Activated T-cell treated with anti-CD3 and anti-CD28 coated beads for 1 hour (primary cell): ENCODE data around the gene CEP85L.

Experiments
- DNase-seq: peaks from one replicate; pipeline ENCODE4 v3.0.0-alpha.2; 2020; ENCODE audit warnings: low read depth

The CEP85L gene

GRCh38 chr6:118577972-118578371 lies 73.4 kb downstream of the CEP85L start:
- DNase-seq, result no peak

- DNase-seq, result no peak
Observed at GRCh38 chr6:118574051-118574865, 77.1 kb downstream of the CEP85L start.

DNA sequence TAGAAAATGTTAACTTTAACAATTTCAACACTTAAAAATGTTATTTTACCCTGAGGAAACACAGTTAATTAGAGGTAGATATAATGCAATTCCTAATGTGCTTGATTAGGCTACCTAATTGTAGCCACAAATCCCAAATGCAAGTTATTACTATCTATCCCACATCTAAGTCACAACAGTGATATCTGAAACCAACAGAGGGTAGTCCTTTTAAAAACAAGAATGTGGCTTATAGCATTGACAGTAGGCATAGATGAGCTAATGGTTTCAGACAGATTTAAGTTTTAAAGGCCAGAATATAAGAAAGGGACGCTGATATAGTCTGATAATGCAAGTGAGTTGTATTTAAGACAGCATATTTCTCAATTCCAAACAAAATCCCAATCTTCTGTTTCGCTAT lies 80.3 kb downstream of the CEP85L start:
- DNase-seq, result no peak

DNA sequence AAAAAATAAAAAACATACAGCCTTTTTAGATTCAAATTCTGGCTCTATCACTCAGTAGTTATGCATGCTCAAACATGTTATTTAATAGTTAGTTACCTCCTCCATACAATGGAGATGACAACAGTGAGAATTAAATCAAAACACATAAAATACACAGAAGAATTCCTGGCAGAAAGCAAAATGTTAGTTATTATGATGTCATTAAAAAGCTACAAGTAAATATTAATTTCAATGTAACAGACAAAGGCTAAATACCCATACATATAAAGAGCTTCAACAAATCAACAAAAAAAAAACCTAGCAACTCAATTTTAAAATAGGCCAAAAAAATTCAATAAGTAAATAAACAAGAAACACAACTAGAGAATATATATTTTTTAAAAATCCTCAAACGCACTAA lies 81.9 kb downstream of the CEP85L start:
- DNase-seq, result no peak

DNA sequence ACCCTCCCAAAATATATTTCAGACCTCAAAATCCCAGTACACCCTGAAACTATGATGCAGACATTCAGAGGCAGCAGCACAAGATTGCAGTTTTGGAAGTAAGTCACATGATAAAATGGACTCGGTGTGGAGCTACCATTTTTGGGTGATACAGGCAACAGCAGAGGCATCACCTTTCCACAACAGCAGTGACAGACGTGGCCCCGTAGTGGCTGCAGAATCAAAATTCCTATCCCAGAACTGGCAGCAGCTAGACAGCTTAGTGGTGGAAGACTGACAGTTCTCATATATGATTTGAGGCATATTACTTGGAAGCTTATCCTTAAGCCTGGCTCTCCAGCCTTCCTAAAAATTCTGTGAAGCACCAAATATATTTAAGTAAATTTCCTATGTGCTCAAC lies 83.4 kb downstream of the CEP85L start:
- no peak for DNase-seq

GRCh38 chr6:118565311-118565960 lies 86.0 kb downstream of the CEP85L start:
- DNase-seq, result no peak

GRCh38 chr6:118562959-118563358 lies 88.4 kb downstream of the CEP85L start:
- no peak for DNase-seq

DNA sequence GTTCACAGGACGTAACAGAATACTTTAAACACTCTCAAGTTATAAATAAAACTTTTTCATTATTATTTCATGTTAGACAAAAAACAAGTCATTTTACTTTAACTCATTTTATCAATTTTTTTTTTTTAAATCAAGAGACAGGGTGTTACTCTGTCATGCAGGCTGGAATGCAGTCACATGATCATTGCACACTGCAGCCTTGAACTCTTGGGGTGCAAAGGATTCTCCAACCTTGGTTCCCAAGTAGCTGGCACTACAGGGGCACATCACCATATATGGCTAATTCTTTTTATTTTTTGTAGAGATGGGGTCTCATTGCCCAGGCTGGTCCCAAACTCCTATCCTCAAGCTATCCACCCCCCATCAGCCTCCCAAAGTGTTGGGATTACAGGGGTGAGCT lies 89.1 kb downstream of the CEP85L start:
- no peak for DNase-seq

DNA sequence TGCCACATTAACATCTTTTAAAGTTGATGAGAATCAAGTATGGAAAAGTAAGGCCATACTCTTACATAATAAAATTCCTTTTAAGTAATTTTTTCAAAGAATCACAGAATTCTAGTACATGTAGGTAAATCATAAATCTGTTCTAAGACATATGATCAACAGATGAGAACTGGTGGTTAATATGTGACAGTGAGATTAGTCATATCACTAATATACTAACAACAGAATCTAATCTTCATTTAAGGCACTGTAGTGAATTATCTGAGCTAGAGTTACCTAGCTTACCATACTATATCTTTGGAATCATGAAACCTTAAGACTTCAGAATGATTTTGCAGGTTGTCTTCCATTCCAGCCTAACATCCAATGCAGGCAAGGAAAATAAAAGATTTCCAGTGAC lies 91.7 kb downstream of the CEP85L start:
- DNase-seq, result no peak

DNA sequence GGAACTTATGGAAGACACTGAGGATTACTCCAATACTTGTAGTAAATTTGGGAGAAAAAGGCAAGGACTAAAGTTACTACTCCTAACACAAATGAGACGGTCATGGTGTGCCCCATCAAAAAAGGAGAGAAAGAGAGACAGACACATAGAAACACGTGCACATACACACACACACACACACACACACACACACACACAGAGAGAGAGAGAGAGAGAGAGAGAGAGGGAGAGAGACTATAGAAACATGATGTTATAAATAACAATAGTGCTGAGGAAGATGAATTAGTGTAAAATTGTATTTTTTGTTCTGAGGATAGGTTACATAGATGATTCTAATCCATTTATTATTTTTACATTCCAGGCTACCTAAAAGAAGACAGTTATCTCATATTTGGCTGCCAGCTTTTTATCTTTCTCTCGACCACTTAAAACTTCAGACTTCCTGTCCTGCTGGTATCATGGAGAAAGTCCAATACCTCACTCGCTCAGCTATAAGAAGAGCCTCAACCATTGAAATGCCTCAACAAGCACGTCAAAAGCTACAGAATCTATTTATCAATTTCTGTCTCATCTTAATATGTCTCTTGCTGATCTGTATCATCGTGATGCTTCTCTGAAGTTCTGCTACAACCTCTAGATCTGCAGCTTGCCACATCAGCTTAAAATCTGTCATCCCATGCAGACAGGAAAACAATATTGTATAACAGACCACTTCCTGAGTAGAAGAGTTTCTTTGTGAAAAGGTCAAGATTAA lies 92.8 kb downstream of the CEP85L start:
- no peak for DNase-seq

GRCh38 chr6:118554698-118555097 lies 96.7 kb downstream of the CEP85L start:
- no peak for DNase-seq

DNA sequence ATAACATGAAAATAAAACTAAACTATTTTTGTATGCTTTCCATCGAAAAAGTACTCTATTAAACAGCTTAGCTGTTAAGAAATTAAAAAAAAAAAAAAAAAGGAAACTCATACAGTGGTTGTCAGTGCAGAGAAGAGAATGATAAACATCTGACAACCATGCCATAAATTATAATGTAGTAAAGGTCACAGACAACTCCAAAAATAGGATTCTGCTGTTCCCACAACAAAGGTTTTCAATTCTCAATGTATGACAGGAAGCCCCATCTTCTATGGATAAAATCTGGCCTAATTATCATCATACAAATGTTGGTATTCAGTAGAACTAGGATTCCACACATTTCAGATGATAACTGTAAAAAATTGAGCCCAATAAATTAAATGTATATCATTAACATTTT lies 98.3 kb downstream of the CEP85L start:
- DNase-seq, result no peak

DNA sequence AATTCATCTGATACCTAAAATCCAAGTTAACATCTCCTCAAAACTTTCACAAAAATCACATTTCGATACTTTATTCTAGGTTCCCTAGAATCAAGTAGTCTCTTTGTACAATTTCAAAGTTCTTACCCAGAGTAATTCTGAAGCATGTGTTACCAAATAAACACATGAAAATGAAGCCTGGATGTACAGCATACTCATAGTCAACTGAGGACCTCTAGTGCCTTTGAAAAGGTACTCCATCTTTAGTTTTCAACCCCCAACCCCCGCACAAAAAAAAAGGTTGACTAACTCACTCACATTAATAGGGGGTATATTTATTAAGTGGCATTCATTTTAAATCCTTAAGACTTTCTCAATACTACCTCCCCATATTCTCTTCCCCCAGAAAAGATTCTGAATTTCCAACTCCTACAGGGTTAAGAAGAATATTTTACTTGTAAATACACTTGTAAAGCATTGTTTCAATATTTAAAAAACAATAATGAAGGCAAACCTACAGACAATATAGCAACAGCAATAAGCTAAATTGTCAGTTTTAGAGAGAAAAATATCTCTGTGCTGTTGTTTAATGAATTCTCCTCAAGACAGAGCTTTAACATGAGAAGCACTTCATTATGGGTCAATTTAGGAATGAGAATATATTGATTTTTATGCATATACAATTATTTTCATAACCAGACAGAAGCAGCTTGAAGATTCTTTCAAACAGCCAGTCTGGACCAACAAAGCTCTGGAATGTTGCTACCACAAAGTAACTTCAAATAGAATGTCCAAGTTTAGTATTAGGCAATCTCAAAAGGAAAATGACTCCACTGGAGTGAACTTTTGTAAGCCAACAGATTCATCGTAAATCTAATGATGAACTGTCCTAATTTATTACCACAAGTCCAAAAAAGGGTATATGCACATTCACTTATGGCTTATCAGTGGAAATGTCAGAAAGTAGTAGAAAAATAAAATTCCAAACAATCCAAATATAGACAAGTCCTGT lies 100.0 kb downstream of the CEP85L start:
- no peak for DNase-seq

- no peak for DNase-seq
Observed at GRCh38 chr6:118548613-118549012, 102.8 kb downstream of the CEP85L start.

GRCh38 chr6:118548136-118548535 lies 103.3 kb downstream of the CEP85L start, which contains the start of gene PLN:
TSS of gene PLN (plus strand) at chr6:118548296. CDS start at chr6:118558922, 10,626 bp downstream.
- no peak for DNase-seq

GRCh38 chr6:118546880-118547218 lies 104.5 kb downstream of the CEP85L start:
- no peak for DNase-seq

- no peak for DNase-seq
Observed at GRCh38 chr6:118546164-118546879, 105.1 kb downstream of the CEP85L start.

DNA sequence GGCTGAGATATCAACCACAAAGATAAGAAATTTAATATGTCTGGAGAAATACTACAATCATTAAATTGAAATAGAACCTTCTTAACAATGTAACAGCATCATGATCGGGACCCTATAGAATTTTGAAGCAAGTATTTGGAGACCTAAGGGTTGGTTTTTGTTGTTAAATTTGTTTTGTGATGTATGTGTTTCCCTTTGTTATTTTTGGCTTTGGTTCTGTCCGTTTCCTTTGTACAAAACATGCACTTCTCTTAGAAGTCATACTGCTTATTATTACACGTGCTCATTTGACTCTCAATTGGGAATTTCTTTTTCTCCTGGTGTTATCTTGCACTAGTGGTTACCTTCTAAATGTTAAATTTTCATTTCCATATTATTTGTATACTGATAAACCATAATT lies 107.3 kb downstream of the CEP85L start:
- DNase-seq, result no peak

DNA sequence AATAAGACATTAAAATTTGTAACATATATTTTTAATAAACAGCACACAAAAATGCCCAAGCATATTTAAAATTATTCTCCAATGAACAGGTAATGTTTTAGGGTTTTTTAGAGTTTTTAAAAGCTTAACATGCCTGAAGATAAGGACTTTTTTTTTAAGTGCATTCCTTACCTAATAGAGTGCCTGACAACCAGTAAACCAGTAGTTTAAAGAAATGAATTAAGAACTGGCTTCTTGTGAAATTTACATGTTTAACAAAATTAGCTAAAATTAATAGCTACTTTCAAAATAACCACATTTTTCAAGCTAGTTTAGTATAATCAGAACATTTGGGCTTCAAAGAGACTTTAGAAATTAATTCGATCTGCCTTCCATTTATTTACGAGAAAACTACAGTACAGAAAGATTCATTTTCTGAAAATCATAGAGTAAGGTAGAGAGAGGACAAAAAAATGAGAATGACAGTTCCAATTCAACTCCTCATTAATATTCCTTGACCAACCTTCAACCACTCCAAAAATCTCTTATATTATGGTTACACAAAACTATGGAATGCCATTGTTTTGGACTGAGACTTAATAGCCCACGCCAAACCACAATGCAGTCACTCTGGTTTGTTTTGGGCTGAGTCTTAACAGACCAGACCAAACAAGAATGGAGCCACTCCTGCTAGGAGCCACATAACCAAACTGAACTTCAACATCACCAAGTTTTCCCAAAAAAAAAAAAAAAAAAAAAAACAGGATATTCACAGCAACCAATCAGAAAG lies 109.0 kb downstream of the CEP85L start:
- DNase-seq, result no peak

DNA sequence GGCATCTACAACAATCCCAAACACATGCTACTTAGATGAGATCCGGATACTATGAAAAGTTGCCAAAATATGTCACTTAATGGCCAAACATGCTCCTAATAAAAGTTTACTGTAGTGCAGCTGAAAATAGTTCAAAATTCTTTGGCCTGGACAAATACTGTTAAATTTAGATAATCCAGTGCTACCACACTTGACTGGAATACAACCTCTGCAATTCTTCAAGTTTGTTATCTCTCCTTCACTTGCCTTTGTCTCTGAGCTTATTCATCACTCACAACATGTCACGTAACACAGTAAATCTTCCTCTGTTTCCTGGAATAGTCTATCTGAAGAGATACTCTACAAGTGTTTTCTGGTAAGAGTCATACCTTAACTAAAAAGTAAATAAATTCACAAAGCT lies 113.8 kb downstream of the CEP85L start:
- DNase-seq, result no peak
